Ammon's horn (tissue), 1 donor: Measurements from ENCODE around the gene BCL6.

ENCODE experiments used
- DNase-seq: peaks from one replicate; pipeline ENCODE4 v3.0.0-alpha.2; 2016; ENCODE audit warnings: low spot score

The BCL6 gene

GRCh38 chr3:187745201-187746058, at the start of gene BCL6:
TSS of gene BCL6 (minus strand) at chr3:187745468. CDS start at chr3:187733693, 11,775 bp downstream.
- peak; percentile 96 for DNase-seq

GRCh38 chr3:187794731-187795130, 49.5 kb upstream of the BCL6 start:
- DNase-seq = no peak

GRCh38 chr3:187793618-187794017, 48.4 kb upstream of the BCL6 start:
- no peak for DNase-seq

GRCh38 chr3:187792521-187792920, 47.3 kb upstream of the BCL6 start:
- DNase-seq = no peak

GRCh38 chr3:187789872-187790271, 44.6 kb upstream of the BCL6 start:
- DNase-seq = no peak

- DNase-seq = no peak
Measured at GRCh38 chr3:187788984-187789857, 44.0 kb upstream of the BCL6 start.

GRCh38 chr3:187783098-187783497, 37.8 kb upstream of the BCL6 start:
- no peak for DNase-seq

- no peak for DNase-seq
Measured at GRCh38 chr3:187782006-187782405, 36.7 kb upstream of the BCL6 start.

- no peak for DNase-seq
Measured at GRCh38 chr3:187781001-187781400, 35.7 kb upstream of the BCL6 start.

GRCh38 chr3:187778726-187779125, 33.5 kb upstream of the BCL6 start:
- DNase-seq = no peak

GRCh38 chr3:187777331-187777941, 32.2 kb upstream of the BCL6 start:
- DNase-seq = peak; percentile 68

GRCh38 chr3:187775549-187775948, 30.3 kb upstream of the BCL6 start:
- no peak for DNase-seq

GRCh38 chr3:187774185-187774789, 29.0 kb upstream of the BCL6 start:
- peak; percentile 37 for DNase-seq

GRCh38 chr3:187773233-187774184, 28.2 kb upstream of the BCL6 start:
- DNase-seq = peak; percentile 45

GRCh38 chr3:187770224-187770623, 25.0 kb upstream of the BCL6 start:
- no peak for DNase-seq

GRCh38 chr3:187769771-187770170, 24.5 kb upstream of the BCL6 start:
- no peak for DNase-seq

GRCh38 chr3:187767266-187768012, 22.2 kb upstream of the BCL6 start:
- DNase-seq = no peak

- DNase-seq = no peak
Measured at GRCh38 chr3:187765342-187765741, 20.1 kb upstream of the BCL6 start.

- no peak for DNase-seq
Measured at GRCh38 chr3:187763850-187764648, 18.8 kb upstream of the BCL6 start.
